Adrenal gland (tissue), 5 donors: Measurements from ENCODE around the gene RIMBP2.

Experiments
- CTCF ChIP-seq, 6 experiments: fragments of 450-650 bp in 4 of 6; fragments of 200-600 bp in 2 of 6; sonication (generic) in 1 of 6; IDR thresholded peaks; 1 replicate in 5 of 6; 2 replicates in 1 of 6; pipeline versions ENCODE4 v1.5.1 to v1.8.0; 2016 to 2021; ENCODE audit warnings: antibody characterized with exemption in 6 of 6, mild to moderate bottlenecking in 2 of 6, moderate library complexity in 1 of 6
- POLR2A ChIP-seq, 2 donors: fragments of 450-650 bp; IDR thresholded peaks; one replicate each; pipeline ENCODE4 v1.6.1; 2017; ENCODE audit warnings: antibody characterized with exemption in 2 of 2, mild to moderate bottlenecking in 2 of 2, moderate library complexity in 1 of 2
- donor health status: DM: no; HTN: no; CAD: no.

- TF ChIP-seq CTCF (IDR thresholded peaks at IDR 0.05): no peak
- TF ChIP-seq POLR2A (IDR thresholded peaks at IDR 0.05): no peak
Measured at GRCh38 chr12:130513556-130513955, 202.5 kb downstream of the RIMBP2 start.
